Measurements from ENCODE around the gene PI4K2A.
A peak's percentile ranks its signal among the peaks of the same experiment; 100 is the strongest.

Gene PI4K2A

DNA sequence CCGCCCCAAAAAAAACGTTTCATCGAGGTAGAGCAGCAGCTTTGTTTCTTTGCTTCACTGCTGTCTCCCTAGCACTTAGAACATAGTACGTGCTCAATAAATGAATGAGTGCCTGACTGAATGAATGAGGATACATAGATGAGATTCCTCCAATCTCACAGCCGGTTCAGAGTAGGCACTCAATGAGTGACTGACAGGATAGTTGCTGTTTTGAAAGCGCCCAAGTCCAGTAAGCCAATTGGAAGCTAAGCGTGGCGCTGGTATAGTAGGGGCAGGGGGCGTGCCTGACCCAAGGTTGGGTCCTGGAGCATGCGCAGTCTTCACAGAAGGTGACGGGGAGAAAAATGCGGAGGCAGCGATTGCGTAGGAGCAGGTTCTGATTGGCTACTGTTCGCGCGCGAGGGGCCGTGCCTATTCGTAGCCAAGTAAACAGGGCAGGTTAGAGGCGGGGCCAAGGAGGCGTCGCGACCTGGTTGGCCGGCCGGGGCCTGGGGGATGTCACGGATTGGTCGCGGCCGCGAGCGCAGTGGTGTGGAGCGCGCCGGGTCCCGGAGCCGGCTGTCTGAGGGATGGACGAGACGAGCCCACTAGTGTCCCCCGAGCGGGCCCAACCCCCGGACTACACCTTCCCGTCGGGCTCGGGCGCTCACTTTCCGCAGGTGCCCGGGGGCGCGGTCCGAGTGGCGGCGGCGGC is at the start of gene PI4K2A:
PI4K2A (plus strand) TSS at position 498 of the 694 bp plus-strand sequence; CDS start at position 570, 72 bp downstream.
- peak; percentile 86 to 93 for DNase-seq

- DNase-seq, result peak in 1 of 2 experiments; percentile 2
Measured at GRCh38 chr10:97590748-97591495, 49.5 kb upstream of the PI4K2A start.

GRCh38 chr10:97593421-97593820 is 47.0 kb upstream of the PI4K2A start:
- no peak for DNase-seq

GRCh38 chr10:97596101-97597082 is 44.1 kb upstream of the PI4K2A start:
- DNase-seq, result no peak

DNA sequence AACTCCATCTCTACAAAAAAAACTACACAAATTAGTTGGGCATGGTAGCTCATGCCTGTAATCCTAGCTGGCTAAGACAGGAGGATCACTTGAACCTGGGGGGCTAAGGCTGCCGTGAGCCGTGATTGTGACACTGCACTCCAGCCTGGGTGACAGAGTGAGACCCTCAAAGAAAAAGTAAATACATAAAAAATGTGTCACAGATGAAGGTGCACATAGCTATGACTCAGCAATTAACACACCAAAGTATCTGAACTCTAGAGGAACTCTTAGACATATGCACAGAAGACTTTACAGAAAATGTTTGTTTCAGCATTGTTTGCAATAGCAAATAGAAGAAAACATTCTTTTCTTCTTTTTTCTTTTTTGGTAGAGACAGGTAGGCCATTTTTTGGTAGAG is 42.7 kb upstream of the PI4K2A start:
- DNase-seq, result no peak

GRCh38 chr10:97598407-97599271 is 41.8 kb upstream of the PI4K2A start:
- DNase-seq, result no peak

DNA sequence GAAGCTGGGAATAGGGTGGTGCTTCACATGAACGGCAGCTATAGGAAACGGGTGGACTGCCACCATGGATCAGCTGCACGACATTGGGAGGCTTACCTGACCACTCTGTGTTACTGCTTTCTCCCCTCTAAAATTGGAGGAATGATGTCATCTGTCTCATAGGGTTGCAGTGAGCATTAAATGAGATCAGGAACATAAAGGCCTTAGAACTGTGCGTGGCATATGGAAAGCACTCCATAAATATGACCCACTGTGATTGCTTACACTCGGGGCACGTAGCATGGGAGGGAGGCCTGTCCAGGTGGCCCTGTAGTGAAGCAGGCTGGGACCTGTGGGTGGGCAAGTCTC is 41.2 kb upstream of the PI4K2A start:
- DNase-seq, result no peak

GRCh38 chr10:97600616-97601015 is 39.9 kb upstream of the PI4K2A start:
- DNase-seq, result no peak

DNA sequence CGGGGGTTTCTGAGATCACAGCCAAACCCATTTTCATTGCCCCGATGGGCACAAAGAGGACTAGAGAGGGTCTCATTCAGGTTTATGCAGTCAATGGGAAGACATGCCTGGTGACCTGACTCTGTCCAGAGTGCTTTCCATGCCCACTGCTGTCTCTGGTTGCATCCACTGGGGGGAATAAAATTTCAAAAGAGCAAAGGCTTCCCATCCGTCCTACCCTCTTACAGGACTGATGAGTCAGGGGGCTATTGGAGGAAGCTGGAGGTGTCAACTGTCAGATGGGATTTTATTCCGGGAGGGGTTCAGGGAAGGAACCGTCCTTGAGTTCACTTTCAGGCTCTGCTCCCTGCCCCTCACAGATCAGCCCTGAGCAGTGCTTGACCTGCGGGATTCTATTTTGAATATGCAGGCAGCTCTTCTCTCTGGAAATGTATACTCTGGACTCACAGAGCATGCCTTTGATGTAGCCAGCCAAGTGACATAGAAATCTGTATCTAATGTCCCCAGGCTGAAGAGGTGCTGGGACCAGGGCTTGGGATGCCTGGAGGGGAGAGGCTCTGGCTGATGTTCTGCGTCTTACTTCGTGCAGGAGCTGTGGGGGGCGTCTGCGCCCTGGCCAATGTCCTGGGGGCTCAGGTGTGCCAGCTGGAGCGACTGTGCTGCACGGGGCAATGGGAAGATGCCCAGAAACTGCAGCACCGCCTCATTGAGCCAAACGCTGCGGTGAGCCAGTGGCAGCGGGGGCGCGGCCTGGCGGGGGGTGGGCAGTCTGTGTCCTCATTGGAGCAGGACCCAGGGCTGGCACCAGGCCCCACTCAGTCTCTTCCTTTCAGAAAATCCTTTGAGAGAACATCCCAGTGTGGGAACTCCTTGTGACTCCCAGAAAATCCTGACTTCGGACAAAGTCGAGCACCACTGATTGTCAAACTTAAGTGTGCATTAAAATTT is 38.9 kb upstream of the PI4K2A start:
- DNase-seq, result no peak

DNA sequence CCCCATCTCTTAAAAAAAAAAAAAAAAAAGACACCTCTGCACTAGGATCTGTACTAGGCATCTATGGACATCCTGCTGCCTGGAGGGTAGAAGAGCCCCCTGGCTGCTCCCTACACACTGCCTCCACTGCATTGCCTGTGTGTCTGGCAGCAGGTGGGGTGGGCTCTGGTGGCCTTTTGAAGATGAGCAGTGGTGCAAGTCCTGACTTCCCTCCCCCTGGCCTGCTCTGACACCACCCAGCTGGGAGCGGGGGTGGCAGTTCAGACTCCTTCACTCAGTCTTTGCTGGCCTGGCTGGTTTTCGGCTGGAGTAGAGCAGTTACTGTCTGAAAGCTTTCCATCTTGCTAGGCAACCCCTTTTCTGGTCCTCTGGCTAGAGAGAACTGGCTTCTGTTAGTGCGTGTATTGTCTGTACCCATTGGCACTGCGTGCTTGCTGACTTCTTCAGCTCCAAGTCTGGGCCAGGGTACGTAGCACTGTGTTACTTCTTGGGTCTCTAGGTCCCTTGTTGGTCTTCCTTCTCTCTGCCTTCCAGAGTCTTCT is 33.3 kb upstream of the PI4K2A start:
- DNase-seq, result no peak

DNA sequence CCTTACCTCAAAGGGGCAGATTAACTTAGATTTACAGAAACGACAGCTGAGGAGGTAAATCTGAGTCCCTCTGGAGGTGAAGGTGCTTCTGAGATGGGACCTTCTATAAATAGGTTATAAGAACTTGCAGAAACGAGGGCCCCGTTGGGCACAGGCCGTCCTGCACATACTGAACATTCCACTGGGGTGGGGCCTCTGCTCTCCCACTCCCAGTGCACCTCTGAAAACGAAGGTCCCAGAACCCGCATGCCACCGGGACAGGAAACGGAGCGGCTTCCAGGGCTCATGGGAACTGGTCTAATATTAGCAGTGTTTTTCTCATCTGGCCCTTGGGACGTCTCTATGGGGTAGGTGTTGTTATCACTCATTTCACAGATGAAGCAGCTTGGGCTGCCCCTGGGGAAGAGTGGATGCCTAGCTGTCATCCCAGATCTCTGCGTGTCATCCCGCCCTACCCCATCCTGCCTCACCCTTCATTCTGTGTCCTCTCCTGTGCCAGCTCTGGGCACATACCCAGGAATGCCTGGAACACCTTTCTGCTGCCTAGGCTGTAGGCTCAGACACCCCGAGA is 31.4 kb upstream of the PI4K2A start:
- DNase-seq, result no peak

GRCh38 chr10:97611473-97611872 is 29.0 kb upstream of the PI4K2A start:
- no peak for DNase-seq

GRCh38 chr10:97612386-97612785 is 28.1 kb upstream of the PI4K2A start:
- peak in 1 of 2 experiments; percentile 13 for DNase-seq

GRCh38 chr10:97618285-97618684 is 22.2 kb upstream of the PI4K2A start:
- DNase-seq, result no peak

GRCh38 chr10:97618733-97619132 is 21.7 kb upstream of the PI4K2A start:
- DNase-seq, result no peak

DNA sequence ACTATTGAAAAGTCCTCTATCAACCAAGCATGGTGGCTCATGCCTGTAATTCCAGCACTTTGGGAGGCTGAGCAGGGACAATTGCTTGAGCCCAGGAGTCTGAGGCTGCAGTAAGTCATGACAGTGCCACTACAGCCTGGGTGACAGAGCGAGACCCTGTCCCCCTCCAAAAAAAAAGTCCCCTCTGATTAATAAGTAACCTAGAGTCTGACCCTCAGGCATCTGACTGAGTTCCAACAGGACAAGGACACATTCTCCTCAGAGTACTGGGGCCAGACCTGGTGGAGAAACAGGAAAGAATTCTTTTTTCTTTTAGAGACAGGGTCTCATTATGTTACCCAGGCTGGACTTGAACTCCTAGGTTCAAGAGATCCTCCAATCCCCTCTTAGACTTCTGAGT is 17.2 kb upstream of the PI4K2A start:
- no peak for DNase-seq

DNA sequence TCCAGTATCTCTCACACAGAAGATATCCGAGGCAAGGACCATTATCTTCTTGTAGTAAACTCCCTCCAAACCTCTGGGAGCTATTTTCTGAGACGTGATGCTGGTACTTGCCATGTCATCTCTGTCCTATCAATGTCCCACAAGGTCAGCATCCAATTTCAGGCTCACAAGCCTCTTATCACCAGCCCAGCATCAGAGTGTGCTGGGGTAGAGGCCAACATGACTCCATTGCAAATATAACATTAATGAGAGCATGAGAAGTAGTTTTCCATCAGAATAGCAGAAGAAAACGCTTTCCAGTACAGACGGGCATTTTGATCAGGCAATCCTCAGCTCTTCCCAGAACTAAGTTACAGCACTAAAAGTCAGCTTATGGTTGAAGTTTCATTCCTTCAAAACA is 12.7 kb upstream of the PI4K2A start:
- no peak for DNase-seq

DNA sequence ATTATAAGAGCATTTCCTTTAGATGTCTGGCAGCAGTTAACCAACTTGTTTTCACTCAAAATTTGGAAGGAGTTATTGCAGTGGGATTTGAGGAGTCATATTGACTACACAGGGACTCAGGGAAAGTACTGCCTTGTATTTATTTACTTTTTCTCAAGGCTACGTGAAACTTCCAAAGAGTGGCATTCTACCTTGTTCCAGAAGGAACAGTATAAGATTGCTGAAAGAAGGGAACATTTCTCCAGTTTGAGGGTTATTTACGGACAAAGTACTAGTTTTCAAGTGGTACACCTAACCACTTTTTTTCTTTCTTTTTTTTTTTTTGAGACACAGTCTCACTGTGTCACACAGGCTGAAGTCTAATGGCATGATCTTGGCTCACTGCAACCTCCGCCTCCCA is 12.2 kb upstream of the PI4K2A start:
- no peak for DNase-seq

- DNase-seq, result no peak
Measured at GRCh38 chr10:97629289-97629688, 11.2 kb upstream of the PI4K2A start.

- DNase-seq, result no peak
Measured at GRCh38 chr10:97631098-97631497, 9.4 kb upstream of the PI4K2A start.

All from NCI-H524 (cell line).